Type B pancreatic cell (in vitro differentiated cells): ENCODE measurements around the gene TTC9B. TPM values are rescaled to one million over a fixed set of nuclear protein-coding genes. Genes with fewer than 3 reads are reported as not detected.

Experiments used
- DNase-seq: peaks from one replicate; pipeline ENCODE4 v3.0.0; 2021; ENCODE audit warnings: mixed read lengths; ENCODE audit not compliant: unreplicated experiment; ENCODE audit errors: extremely low spot score
- H3K27ac Mint-ChIP-seq: 2 replicates; pipeline ENCODE4 v1.8.0; 2021; ENCODE audit warnings: mild to moderate bottlenecking, mixed read lengths
- H3K27me3 Mint-ChIP-seq: 2 replicates; pipeline ENCODE4 v1.8.0; 2021; ENCODE audit warnings: mixed read lengths
- H3K36me3 Mint-ChIP-seq: 2 replicates; pipeline ENCODE4 v1.8.0; 2021; ENCODE audit warnings: mixed read lengths
- H3K4me1 Mint-ChIP-seq: one replicate; pipeline ENCODE4 v1.8.0; 2021; ENCODE audit warnings: mixed read lengths; ENCODE audit not compliant: unreplicated experiment
- H3K4me3 Mint-ChIP-seq: 2 replicates; pipeline ENCODE4 v1.8.0; 2021; ENCODE audit warnings: mild to moderate bottlenecking, mixed read lengths
- H3K9me3 Mint-ChIP-seq: 2 replicates; pipeline ENCODE4 v1.8.0; 2021; ENCODE audit warnings: mixed read lengths
- CTCF ChIP-seq: fragments of 200-600 bp; sonication (generic); conservative IDR thresholded peaks from 2 replicates; pipeline ENCODE4 v1.5.0; 2021; ENCODE audit warnings: antibody characterized with exemption, mild to moderate bottlenecking
- total RNA-seq: library from RNA; stranded (reverse); gene quantifications from 2 replicates; pipeline ENCODE4 v1.2.1, GENCODE V29; 2021; ENCODE audit warnings: low replicate concordance

The TTC9B gene
- total RNA-seq, 1 donor from 2014 or later: 0.39 TPM

- Mint-ChIP-seq H3K27ac (no peak overlapping the region), H3K9me3 (no peaks in the 10 kb centered on the region), H3K36me3 (peaks cover 8% of the 10 kb centered on the region), H3K4me3 (no peak overlapping the region), H3K4me1 (peaks cover 13% of the 10 kb centered on the region), H3K27me3 (no peaks in the 10 kb centered on the region)
- DNase-seq: no peak
- no peak for TF ChIP-seq CTCF
Observed at GRCh38 chr19:40247178-40247577, 29.0 kb upstream of the TTC9B start.

- Mint-ChIP-seq H3K27ac (no peak overlapping the region), H3K9me3 (no peaks in the 10 kb centered on the region)
- no peak for TF ChIP-seq CTCF
Observed at GRCh38 chr19:40246292-40247073, 28.3 kb upstream of the TTC9B start.

GRCh38 chr19:40245506-40246128 lies 27.4 kb upstream of the TTC9B start:
- H3K27ac Mint-ChIP-seq: peak overlapping the region; percentile 46
- H3K9me3 Mint-ChIP-seq: no peaks in the 10 kb centered on the region
- no peak for TF ChIP-seq CTCF
- peaks cover 3% of the 10 kb centered on the region for H3K36me3 Mint-ChIP-seq
- H3K4me1 Mint-ChIP-seq: peaks cover 13% of the 10 kb centered on the region
- no peak for DNase-seq
- H3K27me3 Mint-ChIP-seq: no peaks in the 10 kb centered on the region
- H3K4me3 Mint-ChIP-seq: no peak overlapping the region

More at GRCh38 chr19:40246292-40247073, 28.3 kb upstream of the TTC9B start:
- Mint-ChIP-seq H3K27me3 (no peaks in the 10 kb centered on the region), H3K4me3 (no peak overlapping the region), H3K36me3 (peaks cover 4% of the 10 kb centered on the region), H3K4me1 (peaks cover 13% of the 10 kb centered on the region)
- no peak for DNase-seq

GRCh38 chr19:40244579-40245317 lies 26.6 kb upstream of the TTC9B start:
- H3K27ac Mint-ChIP-seq: peak overlapping the region; percentile 46
- no peaks in the 10 kb centered on the region for H3K27me3 Mint-ChIP-seq
- TF ChIP-seq CTCF: no peak

GRCh38 chr19:40243181-40243580 lies 25.0 kb upstream of the TTC9B start:
- Mint-ChIP-seq H3K4me3 (no peak overlapping the region), H3K9me3 (no peaks in the 10 kb centered on the region), H3K27ac (no peak overlapping the region), H3K36me3 (peaks cover 2% of the 10 kb centered on the region), H3K27me3 (no peaks in the 10 kb centered on the region), H3K4me1 (peaks cover 13% of the 10 kb centered on the region)
- no peak for TF ChIP-seq CTCF
- DNase-seq: no peak

More at GRCh38 chr19:40244579-40245317, 26.6 kb upstream of the TTC9B start:
- DNase-seq: no peak
- H3K4me3 Mint-ChIP-seq: no peak overlapping the region
- peaks cover 13% of the 10 kb centered on the region for H3K4me1 Mint-ChIP-seq
- H3K9me3 Mint-ChIP-seq: no peaks in the 10 kb centered on the region
- peaks cover 2% of the 10 kb centered on the region for H3K36me3 Mint-ChIP-seq
